NB4 (cell line): Measurements from ENCODE around the gene SH3PXD2A.

Experiments
- MYC ChIP-seq: IDR thresholded peaks from 2 replicates; pipeline ENCODE4 v1.6.1; 2011; ENCODE audit warnings: low read depth, low read length
- POLR2A ChIP-seq: IDR thresholded peaks from 2 replicates; pipeline ENCODE4 v1.6.1; 2011; ENCODE audit warnings: mild to moderate bottlenecking; ENCODE audit not compliant: insufficient read length; ENCODE audit errors: extremely low read depth
- TF ChIP-seq, protein P1 (sequence below): IDR thresholded peaks from one replicate; pipeline ENCODE4 v1.5.1; 2012; ENCODE audit warnings: low read depth, low read length

DNA sequence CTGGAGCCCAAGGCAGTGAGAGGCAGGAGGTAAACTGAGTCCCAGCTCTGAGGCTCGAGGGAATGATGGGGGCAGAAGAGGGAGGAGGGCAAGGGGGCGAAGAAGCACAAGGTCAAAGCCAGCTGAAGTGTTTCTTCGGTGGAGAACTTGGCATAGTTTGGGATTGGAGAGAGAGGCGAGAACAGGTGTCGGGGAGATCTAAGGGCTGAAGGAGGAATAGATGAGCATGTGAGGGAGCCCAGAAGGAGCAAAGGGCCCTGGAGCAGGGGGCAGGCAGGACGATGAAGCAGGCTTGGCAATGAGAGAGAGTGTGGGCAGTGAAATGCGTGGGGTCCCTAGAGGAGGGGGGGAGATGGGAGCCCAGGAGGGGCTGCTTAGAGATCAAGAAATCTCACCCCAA, 35.9 kb downstream of the SH3PXD2A start:
- TF ChIP-seq, protein P1, sequence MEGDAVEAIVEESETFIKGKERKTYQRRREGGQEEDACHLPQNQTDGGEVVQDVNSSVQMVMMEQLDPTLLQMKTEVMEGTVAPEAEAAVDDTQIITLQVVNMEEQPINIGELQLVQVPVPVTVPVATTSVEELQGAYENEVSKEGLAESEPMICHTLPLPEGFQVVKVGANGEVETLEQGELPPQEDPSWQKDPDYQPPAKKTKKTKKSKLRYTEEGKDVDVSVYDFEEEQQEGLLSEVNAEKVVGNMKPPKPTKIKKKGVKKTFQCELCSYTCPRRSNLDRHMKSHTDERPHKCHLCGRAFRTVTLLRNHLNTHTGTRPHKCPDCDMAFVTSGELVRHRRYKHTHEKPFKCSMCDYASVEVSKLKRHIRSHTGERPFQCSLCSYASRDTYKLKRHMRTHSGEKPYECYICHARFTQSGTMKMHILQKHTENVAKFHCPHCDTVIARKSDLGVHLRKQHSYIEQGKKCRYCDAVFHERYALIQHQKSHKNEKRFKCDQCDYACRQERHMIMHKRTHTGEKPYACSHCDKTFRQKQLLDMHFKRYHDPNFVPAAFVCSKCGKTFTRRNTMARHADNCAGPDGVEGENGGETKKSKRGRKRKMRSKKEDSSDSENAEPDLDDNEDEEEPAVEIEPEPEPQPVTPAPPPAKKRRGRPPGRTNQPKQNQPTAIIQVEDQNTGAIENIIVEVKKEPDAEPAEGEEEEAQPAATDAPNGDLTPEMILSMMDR, result no peak
- TF ChIP-seq POLR2A, result no peak
- TF ChIP-seq MYC, result no peak
